Measurements from ENCODE around the gene NEK3.

- TF ChIP-seq, protein P1, sequence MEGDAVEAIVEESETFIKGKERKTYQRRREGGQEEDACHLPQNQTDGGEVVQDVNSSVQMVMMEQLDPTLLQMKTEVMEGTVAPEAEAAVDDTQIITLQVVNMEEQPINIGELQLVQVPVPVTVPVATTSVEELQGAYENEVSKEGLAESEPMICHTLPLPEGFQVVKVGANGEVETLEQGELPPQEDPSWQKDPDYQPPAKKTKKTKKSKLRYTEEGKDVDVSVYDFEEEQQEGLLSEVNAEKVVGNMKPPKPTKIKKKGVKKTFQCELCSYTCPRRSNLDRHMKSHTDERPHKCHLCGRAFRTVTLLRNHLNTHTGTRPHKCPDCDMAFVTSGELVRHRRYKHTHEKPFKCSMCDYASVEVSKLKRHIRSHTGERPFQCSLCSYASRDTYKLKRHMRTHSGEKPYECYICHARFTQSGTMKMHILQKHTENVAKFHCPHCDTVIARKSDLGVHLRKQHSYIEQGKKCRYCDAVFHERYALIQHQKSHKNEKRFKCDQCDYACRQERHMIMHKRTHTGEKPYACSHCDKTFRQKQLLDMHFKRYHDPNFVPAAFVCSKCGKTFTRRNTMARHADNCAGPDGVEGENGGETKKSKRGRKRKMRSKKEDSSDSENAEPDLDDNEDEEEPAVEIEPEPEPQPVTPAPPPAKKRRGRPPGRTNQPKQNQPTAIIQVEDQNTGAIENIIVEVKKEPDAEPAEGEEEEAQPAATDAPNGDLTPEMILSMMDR (conservative IDR thresholded peaks at IDR 0.05; ENCODE audit: low read depth, low read length), result no peak
- TF ChIP-seq CEBPB (IDR thresholded peaks at IDR 0.05; ENCODE audit: low read depth, low read length), result no peak
- TF ChIP-seq POLR2A (IDR thresholded peaks at IDR 0.05; ENCODE audit: low read depth, low read length), result no peak
- no peak for TF ChIP-seq RFX5 (IDR thresholded peaks at IDR 0.05; ENCODE audit: low read depth, low read length)
- no peak for TF ChIP-seq MAFK (IDR thresholded peaks at IDR 0.05; ENCODE audit: low read depth, low read length)
- TF ChIP-seq MXI1 (IDR thresholded peaks at IDR 0.05; ENCODE audit: borderline replicate concordance, low read depth, low read length), result no peak
- TF ChIP-seq, protein P2, sequence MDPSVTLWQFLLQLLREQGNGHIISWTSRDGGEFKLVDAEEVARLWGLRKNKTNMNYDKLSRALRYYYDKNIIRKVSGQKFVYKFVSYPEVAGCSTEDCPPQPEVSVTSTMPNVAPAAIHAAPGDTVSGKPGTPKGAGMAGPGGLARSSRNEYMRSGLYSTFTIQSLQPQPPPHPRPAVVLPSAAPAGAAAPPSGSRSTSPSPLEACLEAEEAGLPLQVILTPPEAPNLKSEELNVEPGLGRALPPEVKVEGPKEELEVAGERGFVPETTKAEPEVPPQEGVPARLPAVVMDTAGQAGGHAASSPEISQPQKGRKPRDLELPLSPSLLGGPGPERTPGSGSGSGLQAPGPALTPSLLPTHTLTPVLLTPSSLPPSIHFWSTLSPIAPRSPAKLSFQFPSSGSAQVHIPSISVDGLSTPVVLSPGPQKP (IDR thresholded peaks at IDR 0.05; ENCODE audit: borderline replicate concordance, low read depth, low read length), result no peak
- no peak for TF ChIP-seq RCOR1 (IDR thresholded peaks at IDR 0.05; ENCODE audit: insufficient replicate concordance, low read length)
- no peak for TF ChIP-seq RAD21 (IDR thresholded peaks at IDR 0.05; ENCODE audit: low read length)
Observed at GRCh38 chr13:52105841-52106240, 53.6 kb downstream of the NEK3 start.
